CD4-positive, alpha-beta memory T cell (primary cell): ENCODE data around the gene ANKRD45. TPM values are rescaled to one million over a fixed set of nuclear protein-coding genes. Genes with fewer than 3 reads are reported as not detected.
"Not testable (repeated sequence)": the region's sequence is repeated elsewhere in the genome, so short reads cannot be mapped to it uniquely, and the experiment has no call there.

Experiments
- CTCF ChIA-PET: fragments of 350-600 bp; sonication (Branson Sonifier 250); formaldehyde crosslinking; loops from one replicate; lab custom pipeline; 2021; ENCODE audit warnings: inconsistent platforms; ENCODE audit not compliant: partially characterized antibody; lab: Charles Lee
- POLR2A ChIA-PET: fragments of 350-600 bp; sonication (Branson Sonifier 250); formaldehyde crosslinking; loops from one replicate; lab custom pipeline; 2021; ENCODE audit not compliant: partially characterized antibody; lab: Charles Lee
- DNase-seq, 5 donors: peaks; one replicate each; pipeline versions ENCODE4 v3.0.0 to v3.0.0-alpha.2; 2020 to 2022; ENCODE audit warnings: mixed read lengths in 1 of 5
- H3K27ac ChIP-seq: one replicate; pipeline ENCODE4 v1.7.0; 2013; ENCODE audit warnings: low read depth, low read length
- H3K27me3 ChIP-seq: 2 replicates; pipeline ENCODE4 v1.7.0; 2013; ENCODE audit warnings: mild to moderate bottlenecking, low read length, moderate library complexity; ENCODE audit not compliant: insufficient read depth
- H3K36me3 ChIP-seq: 2 replicates; pipeline ENCODE4 v1.7.0; 2013; ENCODE audit warnings: mild to moderate bottlenecking, low read length, moderate library complexity; ENCODE audit not compliant: insufficient read depth
- H3K4me1 ChIP-seq: 2 replicates; pipeline ENCODE4 v1.7.0; 2013; ENCODE audit warnings: mild to moderate bottlenecking, low read length, moderate library complexity; ENCODE audit not compliant: insufficient read depth
- H3K4me3 ChIP-seq, 2 donors: one replicate each; pipeline ENCODE4 v1.7.0; 2013; ENCODE audit warnings: low read length in 2 of 2, mild to moderate bottlenecking in 1 of 2
- H3K9me3 ChIP-seq, 2 donors: one replicate each; pipeline ENCODE4 v1.7.0; 2013; ENCODE audit warnings: low read length in 2 of 2, control low read depth in 1 of 2; ENCODE audit not compliant: control insufficient read depth in 1 of 2
- H3K27ac Mint-ChIP-seq, 7 donors: one replicate each; pipeline ENCODE4 v1.8.0; 2020 to 2021; ENCODE audit warnings: mixed read lengths in 7 of 7, mild to moderate bottlenecking in 6 of 7, inconsistent platforms in 3 of 7, moderate library complexity in 3 of 7
- H3K27me3 Mint-ChIP-seq, 2 donors: one replicate each; pipeline ENCODE4 v1.8.0; 2020 to 2021; ENCODE audit warnings: mixed read lengths in 2 of 2
- H3K36me3 Mint-ChIP-seq, 2 donors: one replicate each; pipeline ENCODE4 v1.8.0; 2020 to 2021; ENCODE audit warnings: mixed read lengths in 2 of 2, inconsistent platforms in 1 of 2, mild to moderate bottlenecking in 1 of 2
- H3K4me1 Mint-ChIP-seq, 4 donors: one replicate each; pipeline ENCODE4 v1.8.0; 2020 to 2021; ENCODE audit warnings: mixed read lengths in 4 of 4, mild to moderate bottlenecking in 1 of 4
- H3K4me3 Mint-ChIP-seq, 8 donors: one replicate each; pipeline ENCODE4 v1.8.0; 2020 to 2021; ENCODE audit warnings: mixed read lengths in 8 of 8, mild to moderate bottlenecking in 7 of 8, moderate library complexity in 6 of 8, inconsistent platforms in 3 of 8
- H3K9me3 Mint-ChIP-seq, 8 donors: one replicate each; pipeline ENCODE4 v1.8.0; 2020 to 2021; ENCODE audit warnings: mixed read lengths in 8 of 8, mild to moderate bottlenecking in 5 of 8, inconsistent platforms in 3 of 8, moderate library complexity in 1 of 8
- intact Hi-C: fragments of 100-400 bp; cut with micrococcal nuclease; formaldehyde crosslinking; loops from one replicate; pipeline ENCODE4 v1.15.1; 2023
- polyA plus RNA-seq, 2 donors: library from polyadenylated mRNA; unstranded; fragments of 300-500 nt; fragmentation: Illumina TruSeq; gene quantifications; one replicate each; pipeline ENCODE4 v1.2.3, GENCODE V29; 2021
- total RNA-seq, 2 experiments: library from RNA; stranded (reverse); gene quantifications; one replicate each; pipeline ENCODE4 v1.2.3, GENCODE V29; 2021

The ANKRD45 gene
- total and polyA plus RNA-seq, 4 experiments from 2014 or later = not detected

DNA sequence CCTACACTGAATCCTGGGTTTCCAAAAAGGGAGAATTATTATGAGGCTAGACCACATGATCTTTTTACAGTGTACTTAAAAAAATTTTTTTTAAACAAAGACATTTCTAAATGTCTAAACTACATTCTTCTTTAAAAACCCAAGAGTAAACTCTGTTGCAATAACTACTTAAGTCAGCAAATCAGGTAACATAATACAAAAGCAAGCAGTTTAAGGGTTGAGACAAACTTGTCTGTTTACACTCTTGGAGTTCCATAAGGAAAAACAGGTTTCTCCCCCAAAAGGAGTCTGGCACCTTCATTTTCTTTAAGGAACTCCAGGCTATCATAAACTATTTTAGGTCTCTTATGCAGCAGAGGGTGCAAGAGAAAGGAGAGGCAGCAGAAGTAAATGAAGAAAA is 12.5 kb upstream of the ANKRD45 start:
- DNase-seq = no peak
- H3K9me3 ChIP-seq = no peaks in the 10 kb centered on the region
- no peak overlapping the region for H3K4me3 Mint-ChIP-seq
- H3K27me3 ChIP-seq = no peaks in the 10 kb centered on the region
- H3K27me3 Mint-ChIP-seq = peaks cover 0 to 6% of the 10 kb centered on the region in 2 donors
- peaks cover 0 to 6% of the 10 kb centered on the region in 2 donors for H3K36me3 Mint-ChIP-seq
- H3K4me1 ChIP-seq = no peaks in the 10 kb centered on the region
- H3K4me3 ChIP-seq = no peak overlapping the region
- peaks cover 0 to 14% (median 4%) of the 10 kb centered on the region in 8 donors for H3K9me3 Mint-ChIP-seq
- no peak overlapping the region for H3K27ac ChIP-seq
- ChIA-PET POLR2A (interaction anchor here (0.6 kb wide), 1 partner anchor 1834 kb away, joined by 3 read pairs; no protein-coding TSS in a partner anchor), CTCF (interaction anchor here (0.7 kb wide), 1 partner anchor 11 kb away, joined by 3 read pairs; no protein-coding TSS in a partner anchor)
- intact Hi-C loops = no loop called here
- peaks cover 0 to 2% (median 0%) of the 10 kb centered on the region in 4 donors for H3K4me1 Mint-ChIP-seq
- H3K36me3 ChIP-seq = no peaks in the 10 kb centered on the region
- peak overlapping the region in 1 of 7 donors; percentile 69 for H3K27ac Mint-ChIP-seq

DNA sequence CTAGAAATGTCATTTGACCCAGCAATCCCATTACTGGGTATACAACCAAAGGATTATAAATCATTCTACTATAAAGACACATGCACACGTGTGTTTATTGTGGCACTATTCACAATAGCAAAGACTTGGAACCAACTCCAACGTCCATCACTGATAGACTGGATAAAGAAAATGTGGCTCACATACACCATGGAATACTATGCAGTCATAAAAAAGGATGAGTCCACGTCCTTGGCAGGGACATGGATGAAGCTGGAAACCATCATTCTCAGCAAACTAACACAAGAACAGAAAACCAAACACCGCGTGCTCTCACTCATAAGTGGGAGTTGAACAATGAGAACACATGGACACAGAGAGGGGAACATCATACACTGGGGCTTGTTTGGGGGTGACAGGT is 10.5 kb upstream of the ANKRD45 start:
- H3K9me3 Mint-ChIP-seq = peaks cover 0 to 14% (median 6%) of the 10 kb centered on the region in 8 donors
- CTCF ChIA-PET, H3K36me3 ChIP-seq, H3K27ac ChIP-seq, H3K36me3 Mint-ChIP-seq, DNase-seq, intact Hi-C loops, H3K27me3 ChIP-seq, H3K9me3 ChIP-seq, H3K4me1 ChIP-seq, H3K4me1 Mint-ChIP-seq, H3K27me3 Mint-ChIP-seq, H3K27ac Mint-ChIP-seq, H3K4me3 ChIP-seq, H3K4me3 Mint-ChIP-seq, POLR2A ChIA-PET: not testable (repeated sequence)

DNA sequence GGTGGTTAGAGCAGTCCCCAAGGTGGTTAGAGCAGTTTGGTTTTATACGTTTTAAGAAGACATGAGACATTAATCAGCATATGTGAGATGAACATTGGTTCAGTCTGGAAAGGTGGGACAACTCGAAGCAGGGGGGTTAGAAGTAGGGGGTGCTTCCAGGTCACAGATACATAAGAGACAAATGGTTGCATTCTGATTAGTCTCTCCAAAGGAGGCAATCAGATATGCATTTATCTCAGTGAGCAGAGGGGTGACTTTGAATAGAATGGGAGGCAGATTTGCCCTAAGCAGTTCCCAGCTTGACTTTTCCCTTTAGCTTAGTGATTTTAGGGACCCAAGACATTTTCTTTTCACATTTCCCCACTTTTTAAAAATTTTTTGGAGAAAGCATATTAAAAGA is 4.8 kb upstream of the ANKRD45 start:
- H3K36me3 Mint-ChIP-seq, DNase-seq, CTCF ChIA-PET, intact Hi-C loops, H3K4me3 ChIP-seq, H3K4me1 Mint-ChIP-seq, H3K36me3 ChIP-seq, H3K27ac ChIP-seq, H3K9me3 ChIP-seq, H3K27me3 ChIP-seq, H3K4me1 ChIP-seq, H3K4me3 Mint-ChIP-seq: not testable (repeated sequence)
- peaks cover 13 to 16% of the 10 kb centered on the region in 2 donors for H3K27me3 Mint-ChIP-seq
- H3K9me3 Mint-ChIP-seq = peaks cover 0 to 19% (median 5%) of the 10 kb centered on the region in 8 donors
- peak overlapping the region in 1 of 7 donors; percentile 75 for H3K27ac Mint-ChIP-seq
- POLR2A ChIA-PET = interaction anchor here (0.6 kb wide), 1 partner anchor 29 kb away, joined by 3 read pairs; no protein-coding TSS in a partner anchor

GRCh38 chr1:173666646-173667045 is 3.0 kb downstream of the ANKRD45 start:
- H3K27me3 ChIP-seq = no peaks in the 10 kb centered on the region
- no peaks in the 10 kb centered on the region for H3K36me3 ChIP-seq
- Mint-ChIP-seq H3K36me3 (no peaks in the 10 kb centered on the region), H3K9me3 (no peaks in the 10 kb centered on the region), H3K4me3 (no peak overlapping the region), H3K27ac (no peak overlapping the region), H3K27me3 (peaks cover 21 to 32% of the 10 kb centered on the region in 2 donors), H3K4me1 (peaks cover 3 to 15% (median 6%) of the 10 kb centered on the region in 4 donors)
- H3K9me3 ChIP-seq = no peaks in the 10 kb centered on the region
- H3K4me3 ChIP-seq = no peak overlapping the region
- CTCF ChIA-PET = no interaction called here
- intact Hi-C loops = no loop called here
- H3K27ac ChIP-seq = no peak overlapping the region
- H3K4me1 ChIP-seq = no peaks in the 10 kb centered on the region
- DNase-seq = no peak
- POLR2A ChIA-PET = no interaction called here

- ChIA-PET CTCF (no interaction called here), POLR2A (no interaction called here)
- Histone ChIP-seq H3K27me3 (no peaks in the 10 kb centered on the region), H3K36me3 (no peaks in the 10 kb centered on the region), H3K9me3 (no peaks in the 10 kb centered on the region), H3K4me1 (no peaks in the 10 kb centered on the region), H3K4me3 (no peak overlapping the region), H3K27ac (no peak overlapping the region)
- intact Hi-C loops = no loop called here
- no peak overlapping the region for H3K4me3 Mint-ChIP-seq
- no peak for DNase-seq
- no peaks in the 10 kb centered on the region for H3K9me3 Mint-ChIP-seq
- H3K27me3 Mint-ChIP-seq = peaks cover 8% of the 10 kb centered on the region in 2 donors
- H3K36me3 Mint-ChIP-seq = no peaks in the 10 kb centered on the region
- no peak overlapping the region for H3K27ac Mint-ChIP-seq
- H3K4me1 Mint-ChIP-seq = no peaks in the 10 kb centered on the region
Measured at GRCh38 chr1:173663159-173663558, 6.5 kb downstream of the ANKRD45 start.

DNA sequence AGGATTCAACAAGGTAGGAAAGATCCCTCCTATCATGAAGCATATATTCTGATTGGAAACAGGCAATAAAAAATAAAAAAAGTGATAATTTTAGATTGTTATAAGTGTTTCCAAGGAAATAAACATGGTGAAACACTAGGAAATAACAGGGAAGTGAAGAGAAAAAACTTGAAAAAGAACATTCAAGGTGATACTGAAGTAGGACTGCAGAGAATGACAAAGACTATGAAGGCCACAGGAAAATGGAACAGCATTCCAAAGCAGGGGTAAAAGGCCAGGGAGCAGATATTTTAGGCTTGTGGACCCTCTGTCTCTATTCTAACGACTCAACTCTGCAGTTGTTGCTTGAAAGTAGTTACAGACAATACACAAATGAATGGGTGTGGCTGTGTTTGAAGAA is 7.9 kb downstream of the ANKRD45 start:
- Histone ChIP-seq H3K4me1 (no peaks in the 10 kb centered on the region), H3K4me3 (no peak overlapping the region), H3K27me3 (no peaks in the 10 kb centered on the region), H3K36me3 (no peaks in the 10 kb centered on the region), H3K27ac (no peak overlapping the region), H3K9me3 (no peaks in the 10 kb centered on the region)
- H3K27ac Mint-ChIP-seq = no peak overlapping the region
- DNase-seq = no peak
- ChIA-PET POLR2A (no interaction called here), CTCF (no interaction called here)
- H3K4me1 Mint-ChIP-seq = no peaks in the 10 kb centered on the region
- no peak overlapping the region for H3K4me3 Mint-ChIP-seq
- no peaks in the 10 kb centered on the region for H3K9me3 Mint-ChIP-seq
- no peaks in the 10 kb centered on the region for H3K36me3 Mint-ChIP-seq
- peaks cover 0 to 1% of the 10 kb centered on the region in 2 donors for H3K27me3 Mint-ChIP-seq
- intact Hi-C loops = no loop called here

DNA sequence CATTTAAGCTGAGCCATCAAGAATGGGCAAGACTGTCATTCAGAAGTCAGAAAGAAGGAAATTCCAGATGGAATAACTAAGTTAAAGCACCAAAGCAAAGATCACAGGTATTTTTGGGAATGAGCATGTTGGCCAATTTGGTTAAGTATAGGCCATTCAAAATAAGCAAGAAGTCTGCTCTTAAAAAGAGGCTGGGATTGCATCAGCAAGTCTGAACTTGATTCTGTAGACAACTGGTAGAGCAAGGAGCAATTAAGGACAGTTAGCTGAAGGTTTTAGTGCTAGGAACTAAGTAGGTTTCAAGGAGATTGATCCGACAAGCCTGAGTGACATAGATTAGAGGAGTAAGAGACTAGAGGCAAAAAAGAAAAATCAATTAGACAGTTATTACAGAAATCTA is 8.4 kb downstream of the ANKRD45 start:
- peaks cover 0 to 3% (median under 1%) of the 10 kb centered on the region in 8 donors for H3K9me3 Mint-ChIP-seq
- ChIA-PET CTCF (no interaction called here), POLR2A (no interaction called here)
- no peak overlapping the region for H3K27ac ChIP-seq
- H3K27me3 ChIP-seq = no peaks in the 10 kb centered on the region
- intact Hi-C loops = no loop called here
- no peak overlapping the region for H3K4me3 Mint-ChIP-seq
- no peak overlapping the region for H3K27ac Mint-ChIP-seq
- H3K4me1 Mint-ChIP-seq = no peaks in the 10 kb centered on the region
- no peak overlapping the region for H3K4me3 ChIP-seq
- H3K36me3 Mint-ChIP-seq = no peaks in the 10 kb centered on the region
- no peaks in the 10 kb centered on the region for H3K4me1 ChIP-seq
- DNase-seq = no peak
- H3K36me3 ChIP-seq = no peaks in the 10 kb centered on the region
- H3K27me3 Mint-ChIP-seq = peaks cover 0 to 1% of the 10 kb centered on the region in 2 donors
- H3K9me3 ChIP-seq = no peaks in the 10 kb centered on the region
